DLD1 (cell line): ENCODE measurements around the gene GALNT17.

ENCODE experiments used
- in situ Hi-C: cut with HindIII; loops from 2 replicates; pipeline ENCODE4 v1.10.0; 2017; ENCODE audit warnings: low sequenced_read_pairs

Gene GALNT17

GRCh38 chr7:71377469-71377868, 245.5 kb downstream of the GALNT17 start:
- in situ Hi-C loops = no loop called here

GRCh38 chr7:71384094-71384493, 252.2 kb downstream of the GALNT17 start:
- in situ Hi-C loops = no loop called here

- in situ Hi-C loops = no loop called here
Observed at GRCh38 chr7:71385330-71385729, 253.4 kb downstream of the GALNT17 start.

- in situ Hi-C loops = no loop called here
Observed at GRCh38 chr7:71386152-71386785, 254.3 kb downstream of the GALNT17 start.

- in situ Hi-C loops = no loop called here
Observed at GRCh38 chr7:71388181-71388580, 256.2 kb downstream of the GALNT17 start.

GRCh38 chr7:71389976-71390375, 258.0 kb downstream of the GALNT17 start:
- in situ Hi-C loops = no loop called here

- in situ Hi-C loops = no loop called here
Observed at GRCh38 chr7:71393661-71394060, 261.7 kb downstream of the GALNT17 start.

- in situ Hi-C loops = no loop called here
Observed at GRCh38 chr7:71402684-71403083, 270.7 kb downstream of the GALNT17 start.

GRCh38 chr7:71403202-71403946, 271.4 kb downstream of the GALNT17 start:
- in situ Hi-C loops = no loop called here

- in situ Hi-C loops = loop anchor here (5.0 kb wide), 1 partner anchor 33 kb away; no protein-coding TSS in a partner anchor
Observed at GRCh38 chr7:71404726-71405345, 272.9 kb downstream of the GALNT17 start.

GRCh38 chr7:71408271-71408670, 276.3 kb downstream of the GALNT17 start:
- in situ Hi-C loops = loop anchor here (5.0 kb wide), 1 partner anchor 36 kb away; no protein-coding TSS in a partner anchor

GRCh38 chr7:71409550-71410157, 277.7 kb downstream of the GALNT17 start:
- in situ Hi-C loops = loop anchor here (5.0 kb wide), 1 partner anchor 37 kb away; no protein-coding TSS in a partner anchor

GRCh38 chr7:71411475-71411874, 279.5 kb downstream of the GALNT17 start:
- in situ Hi-C loops = no loop called here

GRCh38 chr7:71414490-71414889, 282.5 kb downstream of the GALNT17 start:
- in situ Hi-C loops = no loop called here

GRCh38 chr7:71419546-71420337, 287.8 kb downstream of the GALNT17 start:
- in situ Hi-C loops = no loop called here

- in situ Hi-C loops = no loop called here
Observed at GRCh38 chr7:71422104-71422503, 290.2 kb downstream of the GALNT17 start.

GRCh38 chr7:71424166-71425035, 292.5 kb downstream of the GALNT17 start:
- in situ Hi-C loops = no loop called here

- in situ Hi-C loops = no loop called here
Observed at GRCh38 chr7:71429083-71429482, 297.1 kb downstream of the GALNT17 start.

- in situ Hi-C loops = no loop called here
Observed at GRCh38 chr7:71430246-71430645, 298.3 kb downstream of the GALNT17 start.

GRCh38 chr7:71439321-71439720, 307.4 kb downstream of the GALNT17 start:
- in situ Hi-C loops = no loop called here
